Naive thymus-derived CD4-positive, alpha-beta T cell (primary cell): ENCODE measurements around the gene ZNF12. TPM values are rescaled to one million over a fixed set of nuclear protein-coding genes. Genes with fewer than 3 reads are reported as not detected.
"Not testable (repeated sequence)": the region's sequence is repeated elsewhere in the genome, so short reads cannot be mapped to it uniquely, and the experiment has no call there.

Experiments
- ATAC-seq: fragments of 150-1000 bp; cut with Tn5 transposase; 2 replicates; pipeline ENCODE4 v1.10.0; 2021; ENCODE audit warnings: mild to moderate bottlenecking, moderate library complexity
- CTCF ChIA-PET: fragments of 350-600 bp; sonication (Branson Sonifier 250); formaldehyde crosslinking; loops from one replicate; lab custom pipeline; 2021; ENCODE audit warnings: antibody characterized with exemption; lab: Charles Lee
- POLR2A ChIA-PET: fragments of 350-600 bp; sonication (Branson Sonifier 250); formaldehyde crosslinking; loops from one replicate; lab custom pipeline; 2021; ENCODE audit warnings: antibody characterized with exemption, inconsistent platforms; lab: Charles Lee
- DNase-seq, 9 donors: peaks; one replicate each; pipeline versions ENCODE4 v3.0.0 to v3.0.0-alpha.2; 2020 to 2022; ENCODE audit warnings: mixed read lengths in 1 of 9
- H3K27ac ChIP-seq: one replicate; pipeline ENCODE4 v1.7.0; 2013; ENCODE audit warnings: mild to moderate bottlenecking, low read depth, low read length, moderate library complexity
- H3K27me3 ChIP-seq, 2 donors: one replicate each; pipeline ENCODE4 v1.7.0; 2013; ENCODE audit warnings: low read length in 2 of 2, mild to moderate bottlenecking in 2 of 2, moderate library complexity in 2 of 2; ENCODE audit not compliant: control insufficient read depth in 2 of 2, insufficient read depth in 2 of 2
- H3K36me3 ChIP-seq, 3 experiments: 1 replicate in 2 of 3; 2 replicates in 1 of 3; pipeline ENCODE4 v1.7.0; 2013; ENCODE audit warnings: low read length in 3 of 3, mild to moderate bottlenecking in 3 of 3, moderate library complexity in 1 of 3; ENCODE audit not compliant: insufficient read depth in 3 of 3, control insufficient read depth in 2 of 3
- H3K4me1 ChIP-seq, 2 donors: one replicate each; pipeline ENCODE4 v1.7.0; 2013; ENCODE audit warnings: low read length in 2 of 2, mild to moderate bottlenecking in 2 of 2, moderate library complexity in 1 of 2; ENCODE audit not compliant: control insufficient read depth in 2 of 2, insufficient read depth in 2 of 2
- H3K4me3 ChIP-seq: 2 replicates; pipeline ENCODE4 v1.7.0; 2013; ENCODE audit warnings: mild to moderate bottlenecking, low read length
- H3K9me3 ChIP-seq, 3 experiments: 1 replicate in 2 of 3; 2 replicates in 1 of 3; pipeline ENCODE4 v1.7.0; 2013; ENCODE audit warnings: low read length in 3 of 3; ENCODE audit not compliant: control insufficient read depth in 2 of 3
- H3K27ac Mint-ChIP-seq, 9 donors: one replicate each; pipeline ENCODE4 v1.8.0; 2020 to 2022; ENCODE audit warnings: mixed read lengths in 9 of 9, mild to moderate bottlenecking in 8 of 9, moderate library complexity in 5 of 9, inconsistent platforms in 2 of 9
- H3K27me3 Mint-ChIP-seq, 5 donors: one replicate each; pipeline ENCODE4 v1.8.0; 2021 to 2022; ENCODE audit warnings: mixed read lengths in 5 of 5, mild to moderate bottlenecking in 1 of 5
- H3K36me3 Mint-ChIP-seq, 5 donors: one replicate each; pipeline ENCODE4 v1.8.0; 2020 to 2022; ENCODE audit warnings: mixed read lengths in 5 of 5, mild to moderate bottlenecking in 3 of 5, inconsistent platforms in 1 of 5
- H3K4me1 Mint-ChIP-seq, 7 donors: one replicate each; pipeline ENCODE4 v1.8.0; 2020 to 2022; ENCODE audit warnings: mixed read lengths in 7 of 7, mild to moderate bottlenecking in 3 of 7, inconsistent platforms in 1 of 7
- H3K4me3 Mint-ChIP-seq, 10 donors: one replicate each; pipeline ENCODE4 v1.8.0; 2020 to 2022; ENCODE audit warnings: mild to moderate bottlenecking in 10 of 10, mixed read lengths in 10 of 10, moderate library complexity in 6 of 10, inconsistent platforms in 2 of 10
- H3K9me3 Mint-ChIP-seq, 11 donors: one replicate each; pipeline ENCODE4 v1.8.0; 2020 to 2022; ENCODE audit warnings: mixed read lengths in 11 of 11, mild to moderate bottlenecking in 4 of 11, inconsistent platforms in 1 of 11, moderate library complexity in 1 of 11
- intact Hi-C, 2 donors: fragments of 100-400 bp; cut with micrococcal nuclease; formaldehyde crosslinking; loops; one replicate each; pipeline ENCODE4 v1.15.1; 2023
- polyA plus RNA-seq, 2 donors: library from polyadenylated mRNA; unstranded; fragments of 300-500 nt; fragmentation: Illumina TruSeq; gene quantifications; one replicate each; pipeline ENCODE4 v1.2.3, GENCODE V29; 2021
- total RNA-seq, 6 experiments: library from RNA in 5 of 6; stranded (reverse) in 5 of 6; gene quantifications; 1 replicate in 5 of 6; 2 replicates in 1 of 6; pipeline ENCODE4 v1.2.3 and lab custom pipeline; 2021 to 2026

Gene ZNF12
- total and polyA plus RNA-seq, 7 experiments from 2014 or later = 25.2 to 58.1 (median 29.3) TPM

- POLR2A ChIA-PET, H3K27ac ChIP-seq, CTCF ChIA-PET, DNase-seq, H3K9me3 ChIP-seq, H3K4me1 Mint-ChIP-seq, ATAC-seq, H3K4me1 ChIP-seq, H3K36me3 Mint-ChIP-seq, H3K27ac Mint-ChIP-seq, intact Hi-C loops, H3K4me3 ChIP-seq, H3K9me3 Mint-ChIP-seq, H3K4me3 Mint-ChIP-seq, H3K27me3 ChIP-seq, H3K36me3 ChIP-seq: not testable (repeated sequence)
- H3K27me3 Mint-ChIP-seq = peaks cover 3 to 19% (median 4%) of the 10 kb centered on the region in 5 donors
Measured at GRCh38 chr7:6724351-6724750, 17.6 kb upstream of the ZNF12 start.

- H3K27me3 Mint-ChIP-seq = peaks cover 15 to 31% (median 24%) of the 10 kb centered on the region in 5 donors
- H3K4me3 Mint-ChIP-seq = no peak overlapping the region
- H3K4me1 Mint-ChIP-seq = peaks cover 0 to 6% (median 3%) of the 10 kb centered on the region in 7 donors
- ATAC-seq (no peak), DNase-seq (no peak)
- no peak overlapping the region for H3K27ac Mint-ChIP-seq
- peaks cover 0 to 5% (median 0%) of the 10 kb centered on the region in 5 donors for H3K36me3 Mint-ChIP-seq
- H3K9me3 Mint-ChIP-seq = no peaks in the 10 kb centered on the region
- Histone ChIP-seq H3K27ac (no peak overlapping the region), H3K27me3 (peaks cover 0 to 2% of the 10 kb centered on the region in 2 donors), H3K36me3 (no peaks in the 10 kb centered on the region), H3K4me3 (no peak overlapping the region), H3K4me1 (no peaks in the 10 kb centered on the region), H3K9me3 (no peaks in the 10 kb centered on the region)
- intact Hi-C loops = no loop called here
- CTCF ChIA-PET = no interaction called here
- POLR2A ChIA-PET = no interaction called here
Measured at GRCh38 chr7:6718124-6718523, 11.4 kb upstream of the ZNF12 start.

- H3K4me3 ChIP-seq, H3K36me3 Mint-ChIP-seq, H3K9me3 Mint-ChIP-seq, H3K9me3 ChIP-seq, H3K27ac ChIP-seq, H3K4me1 Mint-ChIP-seq, POLR2A ChIA-PET, DNase-seq, intact Hi-C loops, H3K4me1 ChIP-seq, H3K27me3 ChIP-seq, CTCF ChIA-PET, H3K4me3 Mint-ChIP-seq, H3K27ac Mint-ChIP-seq, ATAC-seq, H3K36me3 ChIP-seq: not testable (repeated sequence)
- peaks cover 16 to 27% (median 20%) of the 10 kb centered on the region in 5 donors for H3K27me3 Mint-ChIP-seq
Measured at GRCh38 chr7:6715898-6716297, 9.2 kb upstream of the ZNF12 start.

DNA sequence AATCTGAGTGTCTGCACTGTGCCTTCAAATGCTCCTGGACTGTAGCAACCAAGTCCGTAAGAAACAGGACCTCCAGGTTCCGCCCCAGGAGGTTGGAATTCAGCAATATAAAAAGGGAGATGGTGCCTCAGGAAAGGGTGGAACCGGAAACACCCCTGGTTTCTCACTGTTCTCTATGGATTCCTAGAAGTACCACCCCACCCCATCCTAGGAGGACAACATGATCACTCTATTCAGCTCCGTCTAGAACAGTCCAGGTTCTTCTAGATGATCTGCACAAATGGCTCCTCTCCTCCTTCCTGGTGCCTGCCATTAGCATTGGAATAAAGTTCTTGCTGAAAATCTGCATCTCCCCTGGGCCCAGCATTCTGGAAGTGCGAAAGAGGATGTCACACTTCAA, 7.6 kb upstream of the ZNF12 start:
- DNase-seq (no peak), ATAC-seq (no peak)
- no peaks in the 10 kb centered on the region for H3K4me1 ChIP-seq
- no peaks in the 10 kb centered on the region for H3K36me3 ChIP-seq
- CTCF ChIA-PET = no interaction called here
- H3K4me1 Mint-ChIP-seq = peaks cover 0 to 6% (median 3%) of the 10 kb centered on the region in 7 donors
- no peak overlapping the region for H3K4me3 ChIP-seq
- H3K27ac Mint-ChIP-seq = no peak overlapping the region
- no peak overlapping the region for H3K27ac ChIP-seq
- H3K9me3 ChIP-seq = no peaks in the 10 kb centered on the region
- H3K27me3 ChIP-seq = no peaks in the 10 kb centered on the region
- H3K27me3 Mint-ChIP-seq = peaks cover 16 to 24% (median 20%) of the 10 kb centered on the region in 5 donors
- intact Hi-C loops = no loop called here
- no peak overlapping the region for H3K4me3 Mint-ChIP-seq
- POLR2A ChIA-PET = no interaction called here
- peaks cover 0 to 2% (median 0%) of the 10 kb centered on the region in 5 donors for H3K36me3 Mint-ChIP-seq
- peaks cover 0 to 6% (median 0%) of the 10 kb centered on the region in 11 donors for H3K9me3 Mint-ChIP-seq

DNA sequence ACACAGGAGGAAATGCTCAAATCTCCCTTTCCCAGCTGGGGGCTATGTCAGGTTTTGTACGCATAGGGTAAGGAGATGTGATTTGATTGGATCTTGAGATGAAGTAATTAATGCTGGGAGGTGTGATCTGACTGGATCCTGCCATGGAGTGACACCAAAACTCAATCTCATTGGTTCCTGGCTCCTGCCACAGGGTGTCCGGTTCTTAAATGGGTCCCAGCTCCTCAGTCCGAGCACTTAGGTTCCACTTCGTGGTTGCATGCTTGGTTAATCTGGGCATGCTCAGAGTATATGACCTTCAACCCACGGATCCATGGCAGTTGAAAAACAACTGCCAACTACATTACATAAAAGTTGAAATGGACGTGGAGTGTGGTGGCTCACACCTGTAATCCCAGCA, 3.1 kb upstream of the ZNF12 start:
- ATAC-seq = no peak
- ChIA-PET CTCF (no interaction called here), POLR2A (no interaction called here)
- Histone ChIP-seq H3K4me1 (peaks cover 12 to 17% of the 10 kb centered on the region in 2 donors), H3K27me3 (no peaks in the 10 kb centered on the region), H3K27ac (no peak overlapping the region), H3K36me3 (peaks cover 0 to 3% (median 0%) of the 10 kb centered on the region in 3 experiments), H3K9me3 (no peaks in the 10 kb centered on the region), H3K4me3 (no peak overlapping the region)
- Mint-ChIP-seq H3K4me3 (no peak overlapping the region), H3K27ac (no peak overlapping the region), H3K27me3 (peaks cover 0 to 9% (median 5%) of the 10 kb centered on the region in 5 donors), H3K36me3 (peaks cover 4 to 20% (median 11%) of the 10 kb centered on the region in 5 donors), H3K4me1 (peaks cover 16 to 32% (median 18%) of the 10 kb centered on the region in 7 donors), H3K9me3 (peaks cover 0 to 19% (median 1%) of the 10 kb centered on the region in 11 donors)
- DNase-seq = no peak
- intact Hi-C loops = loop anchor here in 1 of 2 donors (10.0 kb wide), 1 partner anchor 135 kb away; no protein-coding TSS in a partner anchor

DNA sequence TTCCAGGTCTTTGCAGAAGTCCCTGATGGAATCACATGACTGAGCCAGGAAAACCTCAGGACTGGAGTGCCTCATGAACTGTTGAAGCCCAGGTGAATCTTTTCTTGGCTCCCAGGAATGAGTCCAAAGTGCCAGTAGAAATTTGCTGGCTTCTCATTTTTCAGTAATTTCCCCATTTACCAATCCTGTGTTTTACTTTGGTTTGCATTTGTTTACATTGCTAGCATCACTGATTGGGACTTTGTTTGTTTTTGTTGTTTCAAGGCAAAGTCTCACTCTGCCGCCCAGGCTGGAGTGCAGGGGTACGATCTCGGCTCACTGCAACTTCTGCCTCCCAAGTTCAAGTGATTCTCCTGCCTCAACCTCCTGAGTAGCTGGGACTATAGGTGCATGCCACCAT, 1.6 kb upstream of the ZNF12 start:
- ChIA-PET POLR2A (no interaction called here), CTCF (no interaction called here)
- no peaks in the 10 kb centered on the region for H3K27me3 ChIP-seq
- Mint-ChIP-seq H3K4me3 (peak overlapping the region in 5 of 10 donors; percentile 23 to 92 (median 50)), H3K27me3 (peaks cover 0 to 8% (median 5%) of the 10 kb centered on the region in 5 donors), H3K9me3 (peaks cover 0 to 25% (median 6%) of the 10 kb centered on the region in 11 donors), H3K4me1 (peaks cover 24 to 43% (median 27%) of the 10 kb centered on the region in 7 donors), H3K36me3 (peaks cover 8 to 32% (median 20%) of the 10 kb centered on the region in 5 donors), H3K27ac (peak overlapping the region in 4 of 9 donors; percentile 12 to 95 (median 63))
- DNase-seq (no peak), ATAC-seq (no peak)
- intact Hi-C loops = loop anchor here in 1 of 2 donors (10.0 kb wide), 1 partner anchor 136 kb away; no protein-coding TSS in a partner anchor
- H3K4me3 ChIP-seq = no peak overlapping the region
- peaks cover 6 to 12% (median 9%) of the 10 kb centered on the region in 3 experiments for H3K36me3 ChIP-seq
- peaks cover 22 to 27% of the 10 kb centered on the region in 2 donors for H3K4me1 ChIP-seq
- H3K9me3 ChIP-seq = no peaks in the 10 kb centered on the region
- H3K27ac ChIP-seq = no peak overlapping the region
